ENCODE measurements around the gene MRPL53. TPM values are rescaled to one million over a fixed set of nuclear protein-coding genes. Genes with fewer than 3 reads are reported as not detected.

MRPL53 gene
- total and polyA plus RNA-seq, 2 of the 13 experiments (the other 11 are each of a cell fraction or from before 2014, with no cell fraction given), result 34.3 to 51.9 TPM

GRCh38 chr2:74454654-74455511 is 17.6 kb downstream of the MRPL53 start, which contains the start of gene INO80B (continued):
- TF ChIP-seq PPARG (CRISPR knock-in tag; conservative IDR thresholded peaks at IDR 0.05) (peak; percentile 80), MED1 (CRISPR knock-in tag; IDR thresholded peaks at IDR 0.05) (peak; percentile 84), ZMYM4 (CRISPR knock-in tag; IDR thresholded peaks at IDR 0.05) (peak; percentile 89), WIZ (CRISPR knock-in tag; IDR thresholded peaks at IDR 0.05) (no peak; the same call in 1 of the 2 replicates), ZNF34 (CRISPR knock-in tag; IDR thresholded peaks at IDR 0.05; ENCODE audit: borderline replicate concordance) (peak; percentile 90; the same call in 1 of the 2 replicates), NFATC3 (CRISPR knock-in tag; IDR thresholded peaks at IDR 0.05) (peak; percentile 94; the same call in 1 of the 2 replicates), NR0B2 (CRISPR knock-in tag; IDR thresholded peaks at IDR 0.05) (peak; percentile 96), RBM22 (optimal IDR thresholded peaks at IDR 0.05; ENCODE audit: low read length) (no peak), ZNF674 (CRISPR knock-in tag; IDR thresholded peaks at IDR 0.05; ENCODE audit: low read depth) (no peak), KAT8 (CRISPR knock-in tag; IDR thresholded peaks at IDR 0.05) (peak; percentile 99), ATRX (CRISPR knock-in tag; IDR thresholded peaks at IDR 0.05; ENCODE audit: borderline replicate concordance) (no peak; the same call in 1 of the 2 replicates), MLX (CRISPR knock-in tag; IDR thresholded peaks at IDR 0.05) (peak; percentile 81), ZNF572 (CRISPR knock-in tag; IDR thresholded peaks at IDR 0.05) (peak; percentile 98), PHB2 (IDR thresholded peaks at IDR 0.05; ENCODE audit: partially characterized antibody) (no peak), ATF4 (CRISPR knock-in tag; IDR thresholded peaks at IDR 0.05) (peak in 1 of 2 experiments; percentile 80; a peak in 2 of 4 replicates), ZNF543 (CRISPR knock-in tag; IDR thresholded peaks at IDR 0.05) (peak; percentile 85), TRIM24 (CRISPR knock-in tag; IDR thresholded peaks at IDR 0.05) (no peak), ZBTB8A (CRISPR knock-in tag; IDR thresholded peaks at IDR 0.05; ENCODE audit: borderline replicate concordance, low read depth) (no peak), RCOR2 (CRISPR knock-in tag; IDR thresholded peaks at IDR 0.05) (no peak), ZIK1 (CRISPR knock-in tag; IDR thresholded peaks at IDR 0.05; ENCODE audit: borderline replicate concordance, low read depth) (0 out of 2 replicates have a peak, but pooled peaks have one; percentile 34), ZNF253 (CRISPR knock-in tag; IDR thresholded peaks at IDR 0.05; ENCODE audit: borderline replicate concordance) (no peak), CREM (IDR thresholded peaks at IDR 0.05) (peak; percentile 98), CREM (CRISPR knock-in tag; IDR thresholded peaks at IDR 0.05) (no peak), LRRFIP1 (CRISPR knock-in tag; conservative IDR thresholded peaks at IDR 0.05) (no peak), NFKBIZ (CRISPR knock-in tag; IDR thresholded peaks at IDR 0.05) (peak; percentile 84), GPN1 (CRISPR knock-in tag; IDR thresholded peaks at IDR 0.05; ENCODE audit: borderline replicate concordance) (no peak)

Data from HepG2 (cell line).